Measurements from ENCODE around the gene LRFN2.

The LRFN2 gene

DNA sequence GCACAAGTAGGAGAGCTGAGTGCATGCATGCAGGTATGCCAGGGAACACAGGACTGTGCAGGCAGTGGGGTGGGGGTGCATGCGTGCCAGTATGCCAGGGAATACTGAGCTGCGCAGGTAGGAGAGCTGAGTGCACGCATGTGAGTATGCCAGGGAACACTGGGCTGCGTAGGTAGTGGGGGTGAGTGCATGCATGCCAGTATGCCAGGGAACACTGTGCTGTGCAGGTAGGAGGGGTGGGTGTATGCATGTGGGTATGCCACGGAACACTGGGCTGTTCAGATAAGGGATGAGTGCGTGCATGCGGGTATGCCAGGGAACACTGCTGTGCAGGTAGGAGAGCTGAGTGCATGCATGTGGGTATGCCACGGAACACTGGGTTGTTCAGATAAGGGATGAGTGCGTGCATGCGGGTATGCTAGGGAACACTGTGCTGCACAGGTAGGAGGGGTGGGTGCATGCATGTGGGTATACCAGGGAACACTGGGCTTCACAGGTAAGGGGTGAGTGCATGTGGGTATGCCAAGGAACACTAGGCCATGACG, 77.4 kb downstream of the LRFN2 start:
- no peak for DNase-seq

DNA sequence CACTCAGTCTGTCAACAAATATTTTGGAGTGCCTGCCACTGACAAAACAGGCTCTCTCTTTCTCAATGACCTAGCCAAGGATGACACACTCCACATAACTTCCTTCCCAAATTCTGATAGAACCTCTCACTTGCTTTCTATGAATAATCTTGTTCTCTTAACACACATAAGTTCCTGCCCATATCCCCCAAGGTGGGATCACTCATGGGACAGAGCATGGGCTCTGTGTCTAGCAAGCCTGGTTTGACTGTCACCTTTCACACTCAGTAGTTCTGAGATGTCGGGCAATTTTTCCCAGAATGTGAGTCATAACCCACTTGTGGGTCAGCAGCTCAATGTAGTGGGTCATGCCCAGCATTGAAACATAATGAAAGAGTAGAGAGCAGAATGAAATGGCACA, 78.1 kb downstream of the LRFN2 start:
- DNase-seq = no peak

DNA sequence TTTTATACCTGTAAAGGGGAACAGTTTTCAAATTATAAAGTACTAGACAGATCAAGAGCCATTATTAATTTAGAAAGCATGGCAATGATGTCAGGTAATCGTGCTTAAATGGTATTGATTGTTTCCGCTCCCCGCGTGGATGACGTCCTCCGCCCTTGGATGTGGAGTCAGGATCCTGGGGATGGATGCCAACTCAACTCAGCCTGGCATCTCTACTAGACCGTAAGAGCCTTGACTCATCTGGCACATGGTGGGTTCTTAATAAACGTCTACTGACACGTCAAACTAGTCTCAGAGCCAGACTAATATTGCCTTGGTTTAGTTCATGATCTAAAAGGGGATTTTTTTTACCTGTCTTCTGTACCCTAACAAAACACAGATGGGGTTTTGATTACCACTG, 80.2 kb downstream of the LRFN2 start:
- no peak for DNase-seq

DNA sequence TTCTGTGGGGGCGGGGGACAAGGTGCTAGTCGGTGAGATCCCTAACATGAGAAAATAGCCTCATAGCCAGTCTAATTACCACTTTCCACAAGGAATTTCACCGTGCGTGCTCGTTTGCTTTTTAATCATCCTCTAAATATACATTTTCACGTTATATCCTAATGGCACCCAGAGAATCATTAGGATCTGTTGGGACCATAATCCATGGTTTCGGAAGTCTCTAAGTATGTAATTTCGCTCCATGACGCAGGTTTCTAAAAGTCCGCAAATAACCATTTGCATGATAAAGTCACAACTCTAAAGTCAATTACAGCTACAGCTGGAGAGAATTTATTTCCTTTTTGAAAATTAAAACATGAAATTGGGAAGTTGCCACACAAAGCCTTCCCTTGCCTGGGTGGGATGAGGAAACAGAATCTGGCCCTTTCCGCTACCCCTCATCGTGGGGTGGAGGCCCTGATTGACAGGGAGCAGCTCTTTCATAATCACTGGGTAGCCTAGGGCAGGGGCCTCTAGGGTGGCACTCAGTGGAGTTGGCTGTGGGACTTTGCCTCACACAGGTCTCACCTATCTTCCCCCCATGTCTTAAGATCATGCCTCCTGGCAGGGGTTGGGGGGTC, 81.9 kb downstream of the LRFN2 start:
- no peak for DNase-seq

DNA sequence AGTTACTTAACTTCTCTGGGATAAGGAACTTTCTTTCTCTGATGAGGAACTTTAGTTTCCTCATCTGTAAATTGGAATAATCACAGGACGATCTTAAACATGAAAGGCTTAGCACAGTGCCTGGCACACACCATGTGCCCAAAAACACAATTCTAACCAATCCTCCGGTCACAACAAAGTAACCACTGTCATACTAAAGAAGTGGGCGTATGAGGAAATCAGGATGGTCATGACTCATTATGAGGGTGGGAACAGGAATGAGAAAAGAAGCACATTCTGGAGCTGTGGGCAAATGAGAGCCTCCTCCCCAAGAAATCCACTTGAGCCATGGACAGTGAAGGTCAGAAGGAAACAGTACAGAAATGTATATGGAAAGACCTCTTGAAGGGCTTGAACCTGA, 82.9 kb downstream of the LRFN2 start:
- DNase-seq = no peak

DNA sequence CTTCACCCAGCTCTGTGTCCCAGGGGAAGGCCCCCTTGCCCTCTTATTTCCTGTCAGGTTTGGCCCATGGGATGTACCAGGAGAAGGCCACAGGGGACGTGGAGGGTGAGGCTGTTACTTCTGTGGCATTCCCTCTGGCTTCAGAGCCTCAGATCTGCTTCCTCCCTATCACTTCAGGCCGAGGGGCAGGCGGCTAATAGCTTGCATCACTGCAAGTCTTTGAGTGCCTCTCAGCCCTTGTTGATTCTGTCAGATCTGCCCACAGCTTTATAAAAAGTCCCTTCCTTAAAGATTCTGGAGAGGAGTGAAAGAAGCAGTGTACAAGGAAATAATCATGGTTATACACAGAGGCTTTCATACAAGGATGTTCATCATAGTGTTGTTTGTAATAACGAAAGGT, 86.9 kb downstream of the LRFN2 start:
- no peak for DNase-seq

DNA sequence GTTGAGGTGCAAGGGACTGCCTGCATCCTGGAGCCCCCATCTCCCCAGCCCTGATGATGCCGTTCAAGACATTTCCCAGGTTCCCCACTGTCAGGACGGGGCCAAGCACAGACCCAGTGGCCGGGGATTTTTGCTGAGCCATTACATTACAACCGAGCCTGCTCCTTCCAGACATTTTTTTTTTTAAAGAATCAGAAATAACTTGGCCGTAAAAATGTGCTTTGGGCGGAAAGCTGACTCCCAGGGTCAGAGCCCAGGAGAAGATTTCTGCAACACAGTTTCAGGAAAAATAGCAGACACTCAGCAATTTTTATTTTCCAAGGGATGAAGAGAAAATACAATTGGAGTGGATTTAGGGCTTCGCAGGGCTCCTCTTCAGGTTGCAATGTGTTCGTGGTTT, 87.9 kb downstream of the LRFN2 start:
- DNase-seq = no peak

DNA sequence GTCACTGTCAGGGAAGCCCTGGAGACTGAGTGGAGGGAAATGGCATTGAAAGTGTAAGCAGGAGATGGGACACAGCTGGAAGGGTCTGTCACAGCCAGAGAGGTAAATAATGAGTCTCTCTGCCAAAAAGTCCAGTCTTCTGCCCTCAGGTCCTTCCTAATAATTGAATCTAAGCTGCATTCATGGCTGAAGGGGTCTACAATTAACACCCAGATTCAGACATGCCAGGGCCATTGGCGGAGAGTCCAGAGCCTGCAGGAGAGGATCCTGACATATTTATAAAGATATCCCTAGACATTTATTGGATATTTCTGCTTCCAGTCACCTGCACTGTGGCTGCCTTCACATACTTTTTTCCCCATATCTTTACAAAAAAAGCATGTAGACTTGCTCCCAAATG, 89.0 kb downstream of the LRFN2 start:
- no peak for DNase-seq

DNA sequence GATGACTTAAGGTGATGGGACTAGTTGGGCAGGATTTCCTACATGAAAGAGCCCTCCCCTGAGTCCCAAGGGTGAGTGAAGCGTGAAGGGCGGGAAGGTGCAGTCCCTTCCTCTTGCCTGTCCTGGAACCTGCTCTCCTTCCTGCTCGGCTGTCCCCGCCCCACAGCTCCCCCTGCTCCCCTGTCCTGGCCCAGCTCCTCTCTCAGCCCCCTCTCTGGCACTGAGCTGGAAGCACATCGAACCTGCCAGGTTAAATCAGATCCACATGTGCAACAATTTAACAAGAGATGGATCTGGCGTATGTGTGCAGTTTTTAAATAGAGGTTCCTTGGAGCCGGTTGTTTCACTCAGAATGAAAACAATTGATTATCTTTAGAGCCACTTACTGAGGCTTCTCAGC, 95.0 kb downstream of the LRFN2 start:
- no peak for DNase-seq

DNA sequence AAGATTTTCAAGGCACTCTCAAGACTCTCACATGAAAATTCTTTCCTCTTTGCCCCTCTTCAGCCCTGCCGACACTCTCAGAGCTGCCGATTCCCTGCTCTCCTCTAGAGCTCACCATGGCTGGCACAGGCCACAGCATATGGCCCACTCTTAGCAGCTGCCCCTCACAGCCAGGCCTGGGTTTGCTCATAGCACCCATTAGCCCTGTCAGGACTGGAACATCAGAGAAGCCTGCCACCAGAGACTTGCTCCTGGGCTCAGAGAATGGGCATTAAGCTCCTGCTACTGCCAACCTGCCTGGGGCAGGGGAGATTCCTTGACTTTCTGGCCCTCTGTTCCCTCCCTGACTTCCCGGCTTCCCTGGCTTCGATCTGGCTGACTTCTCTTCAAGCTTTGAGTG, 96.7 kb downstream of the LRFN2 start:
- no peak for DNase-seq

DNA sequence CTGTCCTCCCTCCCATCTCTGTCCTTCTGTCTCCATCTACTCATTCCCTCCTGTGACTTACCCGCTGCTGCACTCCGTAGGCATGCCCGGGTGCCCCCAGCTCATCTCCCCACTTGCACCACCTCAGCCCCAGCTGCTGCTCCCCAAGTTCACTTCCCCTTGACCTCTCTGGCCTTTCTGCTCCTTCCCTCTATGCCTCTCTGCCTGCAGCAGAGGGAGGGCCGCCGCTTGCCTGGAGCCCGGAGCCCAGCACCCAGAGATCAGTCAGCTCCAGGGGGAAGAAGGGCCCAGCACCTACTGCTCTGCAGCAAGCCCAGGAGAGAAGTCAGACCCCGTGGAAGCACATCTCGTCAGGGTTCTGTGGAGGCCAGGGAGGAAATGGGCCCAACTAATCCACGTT, 97.4 kb downstream of the LRFN2 start:
- no peak for DNase-seq

DNA sequence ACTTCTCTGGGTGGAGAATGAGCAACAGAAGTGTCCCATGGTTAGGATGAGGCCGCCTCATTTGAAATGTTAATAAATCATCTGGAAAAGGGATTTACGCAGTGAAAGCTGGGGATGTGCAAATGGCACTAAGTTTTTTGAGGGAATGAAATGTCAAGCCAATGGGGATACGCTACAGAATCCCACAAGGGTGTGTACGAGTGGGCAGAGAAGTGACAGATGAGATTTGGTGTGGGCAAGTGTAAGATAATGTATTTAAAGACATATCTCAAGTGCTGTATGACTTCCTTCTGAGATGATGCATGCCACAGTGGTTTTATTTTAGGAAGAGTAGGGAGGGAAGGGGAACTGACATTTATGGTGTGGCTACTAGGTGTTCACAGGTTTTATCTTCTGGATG, 100.6 kb downstream of the LRFN2 start:
- DNase-seq = no peak

DNA sequence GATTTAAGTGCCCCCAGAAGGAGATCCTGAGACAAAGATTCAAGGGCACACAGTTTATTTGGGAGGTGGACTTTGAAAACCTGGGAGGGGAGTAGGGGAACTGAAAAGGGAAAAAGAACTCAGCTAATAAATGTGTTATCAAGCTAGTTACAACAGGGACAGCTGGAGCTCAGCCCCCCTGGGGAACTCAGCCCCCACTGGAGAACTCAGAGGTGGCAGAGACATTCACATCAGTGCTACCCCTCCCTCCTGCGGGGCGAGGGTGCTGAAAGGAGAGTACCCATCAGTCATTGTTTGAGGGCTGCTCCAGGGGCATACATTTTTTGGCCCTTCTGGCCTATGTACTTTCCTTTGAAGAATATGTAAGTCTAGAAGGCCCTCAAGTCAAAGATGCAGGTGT, 101.4 kb downstream of the LRFN2 start:
- no peak for DNase-seq

DNA sequence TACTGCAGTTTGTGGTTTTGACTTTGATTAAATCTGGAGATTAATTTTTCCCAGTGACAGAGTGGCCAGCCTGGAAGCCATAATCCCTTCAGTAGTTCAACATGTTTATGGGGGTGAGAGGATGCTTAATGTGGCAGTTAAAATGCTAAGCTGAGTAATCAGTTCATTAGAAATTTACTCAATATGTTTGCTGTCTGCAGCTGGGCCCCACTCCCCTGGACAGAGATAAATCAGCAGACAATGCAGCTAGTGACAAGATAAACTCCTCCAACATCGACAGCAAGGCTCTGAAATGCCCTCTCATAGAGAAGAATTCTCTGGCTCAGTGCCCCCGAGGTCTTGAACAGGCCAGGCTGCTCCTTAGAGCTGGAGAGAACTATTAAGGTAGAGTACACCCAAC, 101.9 kb downstream of the LRFN2 start:
- no peak for DNase-seq

DNA sequence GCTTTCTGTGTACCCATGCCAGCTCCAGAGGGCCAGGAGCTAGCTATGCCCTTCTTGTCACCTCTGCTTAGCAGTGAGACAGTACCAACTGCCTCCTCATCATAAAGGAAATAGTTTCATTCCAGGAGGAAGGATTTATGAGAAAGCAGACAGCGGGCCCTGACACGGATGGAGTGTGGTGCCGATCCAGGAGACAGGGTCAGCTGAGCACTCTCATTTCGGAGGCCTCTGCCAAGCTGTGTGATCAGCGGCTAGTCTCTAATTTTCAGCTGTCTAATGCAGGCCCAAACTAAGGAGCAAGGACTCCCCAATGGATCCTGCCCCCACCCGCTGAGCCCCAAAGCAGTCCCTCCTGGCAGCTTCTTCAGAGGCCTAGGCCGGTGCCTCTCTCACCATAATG, 103.1 kb downstream of the LRFN2 start:
- DNase-seq = no peak

DNA sequence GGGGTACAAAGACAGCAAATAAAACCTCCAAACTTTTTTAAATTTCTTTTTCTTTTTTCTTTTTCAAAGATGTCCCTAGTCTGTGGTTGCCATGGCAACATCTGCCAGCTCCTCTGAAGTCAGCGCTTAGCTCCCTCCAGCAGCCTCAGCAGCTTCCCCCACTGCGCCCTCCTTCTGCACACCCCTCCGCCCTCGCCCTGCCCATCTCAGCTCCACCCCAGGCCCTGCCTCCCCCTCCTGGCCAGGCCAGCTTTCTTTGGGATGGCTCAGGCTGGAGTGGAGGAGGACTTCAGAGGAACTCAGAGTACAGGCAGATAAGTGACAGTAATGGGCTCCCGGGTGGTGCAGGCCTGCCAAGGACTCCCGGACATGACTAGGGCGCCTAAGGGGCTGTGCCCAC, 104.6 kb downstream of the LRFN2 start:
- no peak for DNase-seq

DNA sequence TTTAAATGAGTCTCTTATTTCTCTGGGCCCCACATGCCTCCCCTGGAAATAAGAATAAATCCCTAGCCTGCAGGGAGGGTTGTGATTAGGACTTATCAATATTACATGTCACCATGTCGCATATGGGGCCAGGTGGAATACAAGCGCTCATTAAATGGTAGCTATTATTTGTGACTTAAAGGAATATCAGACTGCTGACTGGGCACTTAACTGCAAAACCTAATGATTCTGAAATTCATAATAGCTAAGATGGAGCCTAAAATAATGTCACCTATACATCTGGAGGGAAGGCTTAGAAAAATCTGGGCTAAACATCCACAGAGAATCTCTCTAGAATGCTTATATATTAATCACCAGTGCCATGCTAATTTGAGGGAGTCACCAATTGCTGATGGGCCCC, 106.5 kb downstream of the LRFN2 start:
- DNase-seq = no peak

DNA sequence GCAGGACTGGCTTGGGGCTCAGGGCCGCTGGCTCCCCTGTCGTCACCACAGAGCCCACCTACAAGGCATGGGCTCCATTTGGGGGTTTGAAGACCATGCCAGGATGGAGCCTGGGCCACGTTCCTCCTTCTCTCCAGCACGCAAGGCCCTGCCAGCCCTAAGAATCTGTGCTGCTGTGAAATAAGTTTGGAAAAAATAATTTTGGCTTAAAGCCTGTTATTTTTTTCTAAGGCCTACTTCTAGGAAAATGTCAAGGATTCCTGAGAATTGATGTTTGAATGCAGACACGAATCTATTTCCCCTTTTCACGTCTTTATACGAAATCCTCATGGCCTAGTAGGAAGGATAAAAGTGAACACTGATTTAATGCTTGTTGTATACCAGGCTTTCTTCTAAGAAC, 107.5 kb downstream of the LRFN2 start:
- no peak for DNase-seq

DNA sequence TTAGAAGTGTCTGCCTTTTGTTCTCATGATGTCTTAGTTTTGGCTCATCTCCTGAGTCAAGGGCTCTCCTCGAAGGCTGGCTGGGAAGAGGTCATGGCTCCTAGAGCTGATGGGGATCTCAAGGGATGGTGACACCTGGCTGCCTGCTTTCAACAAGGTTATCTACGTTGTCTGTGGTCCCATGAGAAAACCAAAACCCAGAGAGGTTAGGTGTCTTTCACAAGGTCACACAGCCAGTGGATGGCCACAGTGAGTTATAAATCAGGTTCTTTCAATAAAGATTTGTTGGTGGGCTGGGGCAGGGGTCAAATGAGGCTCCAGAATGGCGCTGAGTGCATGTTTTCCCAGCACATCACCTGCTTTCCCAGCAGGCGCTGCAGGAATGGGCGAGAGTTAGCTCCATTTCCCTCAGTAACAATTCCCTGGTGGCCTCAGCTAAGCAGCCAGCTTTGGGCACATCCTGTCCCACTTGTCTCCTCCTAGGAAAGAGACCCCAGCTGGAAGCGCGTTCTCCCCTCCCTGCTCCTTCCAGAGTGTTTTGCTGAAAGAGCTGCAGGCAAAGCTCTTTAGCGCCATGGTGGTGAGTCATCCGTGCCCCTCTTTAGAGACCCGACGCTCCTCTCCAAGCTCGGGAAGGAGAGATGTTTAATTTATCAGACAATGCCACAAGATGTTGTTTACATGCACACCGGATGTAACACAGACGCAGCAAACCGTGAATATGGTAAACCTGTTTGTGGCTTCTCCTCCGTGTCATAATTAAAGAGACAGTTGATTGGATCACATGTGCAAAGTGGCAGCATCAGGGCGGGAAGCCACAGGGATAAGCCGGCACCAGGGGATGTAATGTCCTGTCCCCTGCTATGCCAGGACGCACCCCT, 109.7 kb downstream of the LRFN2 start:
- DNase-seq = no peak

DNA sequence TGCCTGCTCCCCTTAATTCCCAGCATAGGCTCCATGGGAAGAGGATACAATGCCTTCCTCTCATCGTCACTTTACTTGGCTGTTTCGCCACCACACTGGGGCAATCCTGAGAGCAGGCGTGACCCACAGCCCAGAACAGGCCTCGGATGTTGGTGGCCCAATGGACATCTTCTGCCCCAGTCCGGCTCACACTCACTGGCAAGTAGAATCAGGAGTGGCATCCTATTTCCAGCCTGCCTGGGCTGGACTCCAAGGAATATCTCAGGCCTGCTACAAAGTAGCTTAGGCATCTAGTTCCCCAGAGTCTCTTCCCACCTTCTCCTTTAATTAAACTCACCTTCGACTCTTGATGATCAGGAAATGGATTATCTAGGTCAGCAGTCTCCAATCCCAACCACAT, 110.5 kb downstream of the LRFN2 start:
- no peak for DNase-seq

DNA sequence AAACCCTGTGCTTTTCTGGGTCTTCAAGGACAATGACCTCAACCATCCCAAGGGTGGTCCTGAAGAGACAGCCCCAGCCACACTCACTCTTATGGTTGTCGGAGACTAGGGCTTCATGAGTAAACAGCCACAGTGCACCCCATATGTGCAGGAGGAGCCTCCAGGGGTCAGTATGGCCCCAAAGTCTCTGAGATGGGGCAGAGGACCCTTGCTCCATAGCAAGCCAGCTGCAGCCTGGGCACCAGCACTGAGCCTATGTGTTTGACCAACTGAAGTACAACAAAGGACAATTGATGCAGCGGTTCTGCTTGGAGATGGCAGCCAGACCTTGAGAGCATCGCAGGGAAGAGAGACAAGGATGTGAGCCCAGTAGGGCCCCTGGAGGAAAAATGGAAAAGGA, 112.2 kb downstream of the LRFN2 start:
- DNase-seq = no peak

DNA sequence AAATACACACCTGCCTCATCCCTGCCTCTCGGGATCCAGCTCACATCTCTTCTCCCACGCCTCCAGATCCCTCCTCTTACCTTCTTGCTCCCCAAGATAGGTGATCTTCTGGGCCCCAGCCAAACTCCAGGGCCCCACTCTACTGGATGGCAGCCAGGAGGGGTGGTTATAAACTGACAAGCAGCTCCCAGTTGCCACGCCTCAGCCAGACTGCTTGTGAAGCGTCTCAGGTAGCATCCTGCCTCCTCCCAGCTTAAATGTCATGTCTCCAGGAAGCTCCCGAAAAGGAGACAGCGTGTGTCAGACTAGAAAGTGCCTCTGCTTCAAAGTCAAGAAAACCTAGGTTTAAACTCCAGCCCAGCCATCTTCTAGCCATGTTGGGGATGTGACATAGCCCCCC, 114.1 kb downstream of the LRFN2 start:
- no peak for DNase-seq

DNA sequence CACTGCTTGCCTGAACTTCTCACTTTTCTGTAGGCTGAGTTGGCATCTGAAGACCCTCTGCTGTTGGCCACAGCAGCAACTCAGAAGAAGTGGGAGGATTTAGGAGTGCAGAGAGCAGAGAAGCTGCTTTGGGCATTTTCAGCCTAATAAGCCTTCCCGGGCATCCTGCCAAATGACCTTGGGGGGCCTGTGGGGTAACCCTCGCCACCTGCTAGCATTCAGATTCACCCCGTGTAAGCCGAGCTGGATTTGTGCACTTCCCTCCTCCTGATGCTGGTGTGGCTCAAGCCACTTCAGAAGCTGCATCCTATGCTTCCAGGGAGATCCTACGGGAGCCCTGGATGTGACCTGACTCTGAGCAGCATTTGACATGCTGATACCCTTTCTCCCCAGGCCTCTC, 114.8 kb downstream of the LRFN2 start:
- no peak for DNase-seq

DNA sequence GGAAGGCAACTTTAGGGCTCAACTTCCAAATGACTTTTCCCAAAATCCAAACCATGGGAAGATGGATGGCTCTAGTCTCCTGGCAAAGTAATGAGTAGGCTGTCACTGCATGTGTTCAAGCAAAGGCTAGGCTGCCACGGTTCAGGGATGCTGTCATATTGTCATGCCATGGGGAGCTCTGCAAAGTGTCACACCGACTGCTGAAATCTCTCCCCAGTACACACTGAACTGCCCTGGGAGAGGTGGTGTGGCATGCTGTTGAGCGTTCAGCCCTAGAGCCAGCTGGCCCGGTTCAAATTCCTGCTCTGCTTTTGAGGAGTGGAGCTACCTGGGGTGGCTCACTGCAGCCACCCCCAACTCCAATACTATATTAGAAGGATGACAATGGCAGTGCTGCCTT, 115.9 kb downstream of the LRFN2 start:
- no peak for DNase-seq

DNA sequence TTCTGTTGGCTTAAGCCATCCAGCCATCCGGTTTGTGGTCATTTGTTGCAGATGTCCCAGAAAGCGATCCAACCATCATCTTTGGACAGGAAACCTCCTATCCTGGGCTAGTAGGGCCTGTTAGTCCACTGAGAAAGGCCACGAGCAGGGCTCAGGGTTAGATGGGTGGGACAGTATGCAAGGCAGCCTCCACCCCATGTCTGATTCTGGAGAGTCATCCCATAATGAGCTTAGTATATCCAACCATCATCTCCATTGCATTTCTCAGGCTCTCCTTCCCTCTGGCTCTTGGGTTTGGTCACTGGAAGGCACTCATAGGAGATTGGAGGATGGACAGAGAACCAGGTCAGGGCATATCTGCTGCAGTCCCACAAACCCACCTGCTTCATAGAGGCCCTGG, 117.8 kb downstream of the LRFN2 start:
- DNase-seq = no peak
